Mucosa of stomach (tissue), 1 donor: Measurements from ENCODE around the gene ALS2.
"Not testable (repeated sequence)": the region's sequence is repeated elsewhere in the genome, so short reads cannot be mapped to it uniquely, and the experiment has no call there.

Experiments
- H3K27me3 ChIP-seq: one replicate; pipeline ENCODE4 v1.7.0; 2013; ENCODE audit warnings: mild to moderate bottlenecking, low read length; ENCODE audit not compliant: control insufficient read depth, insufficient read depth
- H3K36me3 ChIP-seq: one replicate; pipeline ENCODE4 v1.7.0; 2013; ENCODE audit warnings: low read length; ENCODE audit not compliant: control insufficient read depth, insufficient read depth
- H3K4me1 ChIP-seq: one replicate; pipeline ENCODE4 v1.7.0; 2013; ENCODE audit warnings: mild to moderate bottlenecking, low read length; ENCODE audit not compliant: control insufficient read depth, insufficient read depth
- H3K4me3 ChIP-seq: one replicate; pipeline ENCODE4 v1.7.0; 2013; ENCODE audit warnings: low read length
- H3K9ac ChIP-seq: one replicate; pipeline ENCODE4 v1.7.0; 2013; ENCODE audit warnings: mild to moderate bottlenecking, low read length, moderate library complexity
- H3K9me3 ChIP-seq: one replicate; pipeline ENCODE4 v1.7.0; 2013; ENCODE audit warnings: mild to moderate bottlenecking, low read length, moderate library complexity; ENCODE audit not compliant: control insufficient read depth
- donor health status: Pancreatic carcinoma.

ALS2 gene

DNA sequence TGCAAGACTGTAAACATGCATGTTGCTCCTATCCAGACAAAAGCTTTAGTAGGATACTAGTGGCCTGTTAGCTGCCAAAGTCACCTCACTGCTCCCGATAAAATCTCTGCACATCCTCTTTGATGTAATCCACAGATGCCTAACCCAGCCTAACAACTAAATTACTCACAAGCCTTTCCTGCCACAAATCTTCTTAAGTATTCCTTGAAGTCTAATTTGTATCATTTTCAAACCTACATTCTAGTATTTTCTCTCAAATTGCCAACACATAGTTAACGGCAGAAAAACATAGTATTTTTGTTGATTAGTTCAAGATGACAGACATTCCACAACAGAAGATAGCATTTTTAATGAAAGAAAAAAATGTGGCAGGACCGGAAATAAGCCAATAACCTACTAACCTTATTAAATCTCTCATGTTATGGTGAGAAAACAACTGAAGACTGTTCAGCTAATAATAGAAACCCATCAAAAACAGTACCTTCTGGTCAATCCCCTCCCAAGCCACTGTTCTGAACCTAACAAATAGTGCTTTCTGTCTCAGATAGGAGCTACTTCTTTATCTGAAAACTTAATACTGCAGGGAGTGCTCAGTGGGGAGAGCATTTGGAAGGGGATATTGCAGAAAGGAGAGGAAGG lies 82.0 kb downstream of the ALS2 start, which contains the start of gene MPP4:
Gene MPP4 (minus strand): TSS at position 57 of the 639 bp plus-strand sequence. CDS start 4,690 bp downstream, outside the sequence.
- Histone ChIP-seq H3K27me3 (no peaks in the 10 kb centered on the region), H3K36me3 (no peaks in the 10 kb centered on the region), H3K4me3 (no peak within 1 kb of the TSS)

GRCh38 chr2:201697899-201698298 lies 82.8 kb downstream of the ALS2 start:
- no peak overlapping the region for H3K9ac ChIP-seq
- no peaks in the 10 kb centered on the region for H3K9me3 ChIP-seq
- H3K36me3 ChIP-seq = no peaks in the 10 kb centered on the region
- no peaks in the 10 kb centered on the region for H3K4me1 ChIP-seq
- no peak overlapping the region for H3K4me3 ChIP-seq
- H3K27me3 ChIP-seq = no peaks in the 10 kb centered on the region

More for the DNA sequence above, 82.0 kb downstream of the ALS2 start, which contains the start of gene MPP4:
- Histone ChIP-seq H3K9me3 (no peaks in the 10 kb centered on the region), H3K9ac (no peak within 1 kb of the TSS), H3K4me1 (no peaks in the 10 kb centered on the region)

- Histone ChIP-seq H3K9me3 (no peaks in the 10 kb centered on the region), H3K4me3 (no peak overlapping the region), H3K9ac (no peak overlapping the region), H3K4me1 (no peaks in the 10 kb centered on the region), H3K36me3 (no peaks in the 10 kb centered on the region), H3K27me3 (no peaks in the 10 kb centered on the region)
Observed at GRCh38 chr2:201696151-201696659, 84.5 kb downstream of the ALS2 start.

DNA sequence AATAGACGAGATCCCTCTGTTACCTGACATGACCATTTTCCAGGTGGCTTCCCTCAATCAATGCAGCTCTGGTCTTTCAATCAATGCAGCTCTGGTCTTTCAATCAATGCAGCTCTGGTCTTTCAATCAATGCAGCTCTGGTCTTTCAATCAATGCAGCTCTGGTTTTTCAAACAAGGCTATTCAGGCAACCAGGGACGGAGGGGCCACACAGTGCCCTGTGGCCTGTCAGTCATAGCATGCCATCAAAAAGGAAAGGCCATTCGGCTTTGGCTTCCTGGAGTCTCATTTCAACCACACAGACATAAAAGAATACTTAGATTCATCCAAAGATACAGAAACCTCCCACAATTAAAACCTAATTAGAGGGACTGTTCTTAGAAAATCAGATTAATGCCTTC lies 95.6 kb downstream of the ALS2 start:
- no peaks in the 10 kb centered on the region for H3K27me3 ChIP-seq
- H3K4me1 ChIP-seq = no peaks in the 10 kb centered on the region
- H3K4me3 ChIP-seq = no peak overlapping the region
- no peak overlapping the region for H3K9ac ChIP-seq
- H3K36me3 ChIP-seq = no peaks in the 10 kb centered on the region
- no peaks in the 10 kb centered on the region for H3K9me3 ChIP-seq

GRCh38 chr2:201680743-201681142 lies 100.0 kb downstream of the ALS2 start:
- Histone ChIP-seq H3K27me3 (no peaks in the 10 kb centered on the region), H3K4me1 (no peaks in the 10 kb centered on the region), H3K9me3 (no peaks in the 10 kb centered on the region), H3K4me3 (no peak overlapping the region), H3K36me3 (no peaks in the 10 kb centered on the region), H3K9ac (no peak overlapping the region)

DNA sequence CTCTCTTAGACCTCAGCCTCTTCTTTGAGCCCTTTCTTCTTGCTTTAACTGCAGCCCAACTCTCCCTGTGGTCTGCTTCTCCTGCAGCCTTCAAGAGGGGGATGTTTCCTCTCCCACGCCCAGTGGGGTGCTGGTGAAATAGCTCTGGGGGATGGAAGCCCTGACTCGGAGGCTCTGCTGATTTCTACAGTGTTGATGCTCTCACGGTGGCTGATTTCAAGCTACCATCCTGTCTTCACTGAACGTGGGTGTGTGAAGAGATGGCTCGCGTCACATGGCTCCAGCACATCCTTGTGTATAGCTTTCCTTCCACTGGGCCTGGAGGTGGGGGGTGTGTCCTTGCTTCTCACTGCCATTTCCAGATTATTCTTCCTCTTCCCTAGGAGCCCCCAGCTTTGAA lies 102.3 kb downstream of the ALS2 start:
- Histone ChIP-seq H3K27me3 (no peaks in the 10 kb centered on the region), H3K9ac (no peak overlapping the region), H3K4me3 (no peak overlapping the region), H3K9me3 (no peaks in the 10 kb centered on the region), H3K4me1 (no peaks in the 10 kb centered on the region), H3K36me3 (no peaks in the 10 kb centered on the region)

- no peaks in the 10 kb centered on the region for H3K36me3 ChIP-seq
- H3K9ac ChIP-seq = no peak overlapping the region
- no peak overlapping the region for H3K4me3 ChIP-seq
- no peaks in the 10 kb centered on the region for H3K4me1 ChIP-seq
- H3K9me3 ChIP-seq = no peaks in the 10 kb centered on the region
- H3K27me3 ChIP-seq = no peaks in the 10 kb centered on the region
Observed at GRCh38 chr2:201675454-201675853, 105.3 kb downstream of the ALS2 start.

GRCh38 chr2:201674794-201675193 lies 105.9 kb downstream of the ALS2 start:
- Histone ChIP-seq H3K9ac (no peak overlapping the region), H3K4me1 (no peaks in the 10 kb centered on the region), H3K27me3 (no peaks in the 10 kb centered on the region), H3K9me3 (no peaks in the 10 kb centered on the region), H3K4me3 (no peak overlapping the region), H3K36me3 (no peaks in the 10 kb centered on the region)

DNA sequence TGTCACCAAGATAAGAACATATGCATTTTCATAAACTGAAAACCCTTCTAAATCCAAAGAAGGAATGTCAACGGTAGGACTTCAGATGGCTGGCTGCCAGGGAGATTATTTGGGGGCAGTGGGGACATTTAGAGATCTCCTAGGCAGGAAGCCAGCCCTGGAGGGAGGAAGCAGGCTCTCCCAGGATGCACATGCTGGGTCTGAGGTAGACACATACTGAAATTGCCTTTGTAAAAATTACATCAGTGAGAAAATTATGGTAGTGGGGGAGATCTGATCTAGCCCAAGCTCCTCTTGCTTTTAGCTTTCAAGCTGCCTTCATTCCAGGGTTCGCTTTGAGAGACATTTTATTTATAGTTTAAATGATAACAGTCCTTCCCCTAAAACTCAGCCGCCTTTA lies 106.4 kb downstream of the ALS2 start:
- H3K9ac ChIP-seq = no peak overlapping the region
- H3K36me3 ChIP-seq = no peaks in the 10 kb centered on the region
- H3K27me3 ChIP-seq = no peaks in the 10 kb centered on the region
- no peaks in the 10 kb centered on the region for H3K4me1 ChIP-seq
- no peaks in the 10 kb centered on the region for H3K9me3 ChIP-seq
- no peak overlapping the region for H3K4me3 ChIP-seq

GRCh38 chr2:201673546-201673945 lies 107.2 kb downstream of the ALS2 start:
- Histone ChIP-seq H3K27me3 (no peaks in the 10 kb centered on the region), H3K9me3 (no peaks in the 10 kb centered on the region), H3K4me3 (no peak overlapping the region), H3K36me3 (no peaks in the 10 kb centered on the region), H3K9ac (no peak overlapping the region), H3K4me1 (no peaks in the 10 kb centered on the region)

DNA sequence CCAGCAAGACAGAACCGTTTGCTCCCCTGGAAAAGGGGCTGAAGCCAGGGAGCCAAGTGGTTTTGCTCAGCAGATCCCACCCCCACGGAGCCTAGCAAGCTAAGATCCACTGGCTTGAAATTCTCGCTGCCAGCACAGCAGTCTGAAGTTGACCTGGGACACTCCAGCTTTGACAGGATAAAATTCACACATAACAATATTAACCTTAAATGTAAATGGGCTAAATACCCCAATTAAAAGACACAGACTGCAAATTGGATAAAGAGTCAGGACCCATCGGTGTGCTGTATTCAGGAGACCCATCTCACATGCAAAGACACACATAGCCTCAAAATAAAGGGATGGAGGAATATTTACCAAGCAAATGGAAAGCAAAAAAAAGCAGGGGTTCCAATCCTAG lies 109.5 kb downstream of the ALS2 start:
- H3K9me3 ChIP-seq, H3K27me3 ChIP-seq, H3K9ac ChIP-seq, H3K4me1 ChIP-seq, H3K4me3 ChIP-seq, H3K36me3 ChIP-seq: not testable (repeated sequence)

- no peaks in the 10 kb centered on the region for H3K36me3 ChIP-seq
- no peaks in the 10 kb centered on the region for H3K27me3 ChIP-seq
- no peaks in the 10 kb centered on the region for H3K9me3 ChIP-seq
- H3K4me1 ChIP-seq = no peaks in the 10 kb centered on the region
- no peak overlapping the region for H3K9ac ChIP-seq
- no peak overlapping the region for H3K4me3 ChIP-seq
Observed at GRCh38 chr2:201669865-201670264, 110.9 kb downstream of the ALS2 start.
